HEK293T (cell line): ENCODE results near the gene PAQR9.
"Not testable (repeated sequence)": the region's sequence is repeated elsewhere in the genome, so short reads cannot be mapped to it uniquely, and the experiment has no call there.

Experiments
- CTCF ChIA-PET: fragments of 350-600 bp; formaldehyde crosslinking; extraction: SDS; loops from one replicate; lab custom pipeline; 2021; ENCODE audit warnings: antibody characterized with exemption, inconsistent platforms; lab: Yijun Ruan, JAX
- POLR2A ChIA-PET: fragments of 350-600 bp; formaldehyde crosslinking; extraction: SDS; loops from one replicate; lab custom pipeline; 2020; ENCODE audit warnings: antibody characterized with exemption, inconsistent platforms; lab: Yijun Ruan, JAX
- DNase-seq: peaks from one replicate; pipeline ENCODE4 v3.0.0; 2012; ENCODE audit warnings: mixed read lengths; ENCODE audit errors: extremely low spot score
- ARNT ChIP-seq: fragments of 450-650 bp; IDR thresholded peaks from 2 replicates; pipeline ENCODE4 v1.6.1; 2017; ENCODE audit warnings: mild to moderate bottlenecking
- BHLHE40 ChIP-seq: fragments of 450-650 bp; IDR thresholded peaks from 2 replicates; pipeline ENCODE4 v1.6.1; 2016; ENCODE audit warnings: mild to moderate bottlenecking, moderate library complexity, borderline replicate concordance
- CTBP1 ChIP-seq: fragments of 450-650 bp; IDR thresholded peaks from 2 replicates; pipeline ENCODE4 v1.6.1; 2016; ENCODE audit warnings: borderline replicate concordance
- ELF4 ChIP-seq: fragments of 450-650 bp; IDR thresholded peaks from 2 replicates; pipeline ENCODE4 v1.6.1; 2017; ENCODE audit warnings: antibody characterized with exemption
- FOXA1 ChIP-seq: fragments of 450-650 bp; IDR thresholded peaks from 2 replicates; pipeline ENCODE4 v1.6.1; 2016; ENCODE audit warnings: mild to moderate bottlenecking
- FOXK2 ChIP-seq: fragments of 450-650 bp; IDR thresholded peaks from 2 replicates; pipeline ENCODE4 v1.6.1; 2016; ENCODE audit warnings: mild to moderate bottlenecking
- FOXM1 ChIP-seq: fragments of 450-650 bp; IDR thresholded peaks from 2 replicates; pipeline ENCODE4 v1.6.1; 2017; ENCODE audit warnings: mild to moderate bottlenecking, borderline replicate concordance
- HDGF ChIP-seq: fragments of 450-650 bp; IDR thresholded peaks from 2 replicates; pipeline ENCODE4 v1.6.1; 2017; ENCODE audit warnings: antibody characterized with exemption, borderline replicate concordance
- L3MBTL2 ChIP-seq: fragments of 450-650 bp; conservative IDR thresholded peaks from 2 replicates; pipeline ENCODE4 v1.6.1; 2016; ENCODE audit warnings: mild to moderate bottlenecking
- LEF1 ChIP-seq: fragments of 450-650 bp; IDR thresholded peaks from 2 replicates; pipeline ENCODE4 v1.6.1; 2017; ENCODE audit warnings: mild to moderate bottlenecking, borderline replicate concordance
- NFRKB ChIP-seq: fragments of 450-650 bp; IDR thresholded peaks from 2 replicates; pipeline ENCODE4 v1.6.1; 2016; ENCODE audit warnings: mild to moderate bottlenecking, moderate library complexity
- SP1 ChIP-seq: fragments of 450-650 bp; IDR thresholded peaks from 2 replicates; pipeline ENCODE4 v1.6.1; 2017
- SUZ12 ChIP-seq: fragments of 450-650 bp; IDR thresholded peaks from 2 replicates; pipeline ENCODE4 v1.6.1; 2016; ENCODE audit warnings: mild to moderate bottlenecking
- TARDBP ChIP-seq: fragments of 450-650 bp; IDR thresholded peaks from 2 replicates; pipeline ENCODE4 v1.6.1; 2016
- ZNF384 ChIP-seq: fragments of 450-650 bp; IDR thresholded peaks from 2 replicates; pipeline ENCODE4 v1.6.1; 2016
- TF ChIP-seq, protein P1 (sequence below): fragments of 450-650 bp; IDR thresholded peaks from 2 replicates; pipeline ENCODE4 v1.6.1; 2016

The PAQR9 gene

DNA sequence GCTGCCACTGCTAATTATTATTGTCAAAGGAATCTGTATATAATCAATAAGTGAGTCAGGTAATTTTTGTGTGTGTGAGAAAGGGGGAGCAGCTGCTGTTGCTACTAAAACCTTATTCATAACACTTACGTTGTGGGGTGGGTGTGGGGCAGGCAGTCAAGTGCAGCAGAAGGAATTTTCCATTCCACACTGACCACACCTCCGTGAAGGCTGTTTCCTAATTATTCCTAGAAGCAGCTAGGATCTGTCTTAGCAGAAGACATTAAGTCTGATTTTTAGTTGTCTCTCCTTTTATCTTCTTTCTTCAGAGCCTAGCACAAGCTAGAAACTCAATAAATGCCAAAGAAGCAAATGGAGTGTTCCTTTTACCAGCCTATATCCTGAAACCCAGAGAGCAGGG lies 33.9 kb upstream of the PAQR9 start:
- no peak for DNase-seq
- no peak for TF ChIP-seq NFRKB
- TF ChIP-seq SP1 = no peak
- TF ChIP-seq BHLHE40 = no peak
- no peak for TF ChIP-seq ELF4
- TF ChIP-seq L3MBTL2 = no peak
- TF ChIP-seq HDGF = no peak
- no peak for TF ChIP-seq CTBP1
- no peak for TF ChIP-seq ARNT
- TF ChIP-seq FOXM1 = no peak
- TF ChIP-seq FOXA1 = no peak
- TF ChIP-seq TARDBP = no peak
- TF ChIP-seq SUZ12 = no peak
- TF ChIP-seq, protein P1, sequence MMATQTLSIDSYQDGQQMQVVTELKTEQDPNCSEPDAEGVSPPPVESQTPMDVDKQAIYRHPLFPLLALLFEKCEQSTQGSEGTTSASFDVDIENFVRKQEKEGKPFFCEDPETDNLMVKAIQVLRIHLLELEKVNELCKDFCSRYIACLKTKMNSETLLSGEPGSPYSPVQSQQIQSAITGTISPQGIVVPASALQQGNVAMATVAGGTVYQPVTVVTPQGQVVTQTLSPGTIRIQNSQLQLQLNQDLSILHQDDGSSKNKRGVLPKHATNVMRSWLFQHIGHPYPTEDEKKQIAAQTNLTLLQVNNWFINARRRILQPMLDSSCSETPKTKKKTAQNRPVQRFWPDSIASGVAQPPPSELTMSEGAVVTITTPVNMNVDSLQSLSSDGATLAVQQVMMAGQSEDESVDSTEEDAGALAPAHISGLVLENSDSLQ = no peak
- no peak for TF ChIP-seq ZNF384
- TF ChIP-seq FOXK2 = no peak
- POLR2A ChIA-PET = interaction anchor here (0.6 kb wide), 1 partner anchor 19 kb away, joined by 3 read pairs; no protein-coding TSS in a partner anchor
- CTCF ChIA-PET = interaction anchor here (1.1 to 2.1 kb wide), 3 partner anchors 11 to 372 kb away, joined by 3 to 10 read pairs (median 3); no protein-coding TSS in a partner anchor

DNA sequence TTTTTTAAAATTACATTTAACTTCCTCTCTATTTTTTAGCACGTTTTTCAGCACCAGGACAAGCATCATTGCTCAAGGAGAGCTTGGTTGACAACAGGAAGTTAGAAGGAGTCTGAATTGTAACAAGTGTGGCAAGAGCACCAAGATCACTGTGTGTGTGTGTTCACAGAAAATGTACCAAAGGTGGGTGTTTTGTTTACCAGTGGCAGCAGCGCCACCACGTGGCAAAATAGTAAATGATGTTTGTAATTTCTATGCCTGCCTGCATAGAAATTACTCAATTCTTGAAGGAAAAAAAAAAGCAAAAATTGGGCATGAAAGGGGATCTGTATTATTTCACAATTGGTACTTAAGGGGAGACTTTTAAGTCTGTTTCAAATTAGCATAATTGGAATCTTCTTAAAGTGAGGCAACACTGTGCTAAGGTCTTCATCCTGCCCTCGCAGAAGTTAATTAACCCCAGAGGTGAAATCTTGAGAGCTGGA lies 30.5 kb upstream of the PAQR9 start:
- ChIA-PET POLR2A (no interaction called here), CTCF (interaction anchor here (0.9 to 1.8 kb wide), 2 partner anchors 158 to 165 kb away, joined by 3 to 15 read pairs; no protein-coding TSS in a partner anchor)
- DNase-seq = peak; percentile 72
- TF ChIP-seq ELF4 (no peak), ZNF384 (peak; percentile 69), LEF1 (no peak), FOXK2 (no peak)

DNA sequence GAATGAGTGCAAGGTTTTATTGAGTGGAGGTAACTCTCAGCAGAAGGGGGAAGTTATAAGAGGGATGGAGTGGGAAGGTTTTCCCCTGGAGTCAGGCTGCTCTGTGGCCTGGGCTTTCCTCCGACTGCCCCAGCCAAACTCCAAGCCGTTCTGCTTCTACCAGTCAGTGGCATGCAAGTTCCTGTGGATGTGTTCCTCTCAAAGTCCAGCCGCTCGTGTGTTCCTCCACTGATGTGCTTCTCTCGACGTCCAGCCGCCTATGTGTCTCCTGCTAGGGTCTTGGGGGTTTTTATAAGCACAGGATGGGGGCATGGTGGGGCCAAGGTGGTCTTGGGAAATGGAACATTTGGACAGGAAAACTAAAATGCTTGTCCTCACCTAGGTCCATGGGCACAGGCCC lies 28.8 kb upstream of the PAQR9 start:
- ChIA-PET CTCF (no interaction called here), POLR2A (interaction anchor here (1.1 kb wide), 1 partner anchor 9 kb away, joined by 3 read pairs; the partner anchor contains the start of gene U2SURP)
- TF ChIP-seq, protein P1 = no peak
- TF ChIP-seq FOXA1 (no peak), ZNF384 (no peak), NFRKB (no peak), FOXM1 (no peak), ARNT (no peak), HDGF (no peak), ELF4 (no peak), BHLHE40 (no peak), L3MBTL2 (no peak), TARDBP (no peak), CTBP1 (no peak), LEF1 (no peak), SUZ12 (no peak), FOXK2 (no peak), SP1 (no peak)
- no peak for DNase-seq

DNA sequence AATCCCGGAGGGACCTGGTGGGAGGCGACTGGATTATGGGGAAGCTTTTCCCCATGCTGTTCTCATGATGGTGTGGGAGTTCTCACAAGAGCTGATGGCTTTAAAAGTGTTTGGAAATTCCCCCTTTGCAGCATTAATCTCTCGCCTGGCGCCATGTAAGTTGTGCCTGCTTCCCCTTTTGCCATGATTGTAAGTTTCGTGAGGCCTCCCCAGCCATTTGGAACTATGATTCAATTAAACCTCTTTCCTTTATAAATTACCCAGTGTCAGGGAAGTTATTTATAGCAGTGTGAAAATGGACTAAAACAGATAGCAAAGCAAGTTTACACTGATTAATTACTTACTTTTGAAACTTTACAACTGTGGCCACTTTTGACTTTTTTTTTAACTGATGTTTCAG lies 27.2 kb upstream of the PAQR9 start:
- ChIA-PET CTCF (interaction anchor here (0.8 kb wide), 1 partner anchor 59 kb away, joined by 3 read pairs; no protein-coding TSS in a partner anchor), POLR2A (interaction anchor here (2.7 kb wide), 1 partner anchor 10 kb away, joined by 11 read pairs; the partner anchor contains the start of gene U2SURP)
- no peak for DNase-seq
- TF ChIP-seq HDGF (no peak), BHLHE40 (no peak), SUZ12 (no peak), SP1 (no peak), ZNF384 (no peak), FOXK2 (no peak), ELF4 (no peak), FOXM1 (no peak), NFRKB (no peak), TARDBP (no peak)

DNA sequence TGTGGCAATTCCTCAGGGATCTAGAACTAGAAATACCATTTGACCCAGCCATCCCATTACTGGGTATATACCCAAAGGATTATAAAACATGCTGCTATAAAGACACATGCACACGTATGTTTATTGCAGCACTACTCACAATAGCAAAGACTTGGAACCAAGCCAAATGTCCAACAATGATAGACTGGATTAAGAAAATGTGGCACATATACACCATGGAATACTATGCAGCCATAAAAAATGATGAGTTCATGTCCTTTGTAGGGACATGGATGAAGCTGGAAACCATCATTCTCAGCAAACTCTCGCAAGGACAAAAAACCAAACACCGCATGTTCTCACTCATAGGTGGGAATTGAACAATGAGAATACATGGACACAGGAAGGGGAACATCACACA lies 25.4 kb upstream of the PAQR9 start:
- CTCF ChIA-PET, DNase-seq, POLR2A ChIA-PET: not testable (repeated sequence)

DNA sequence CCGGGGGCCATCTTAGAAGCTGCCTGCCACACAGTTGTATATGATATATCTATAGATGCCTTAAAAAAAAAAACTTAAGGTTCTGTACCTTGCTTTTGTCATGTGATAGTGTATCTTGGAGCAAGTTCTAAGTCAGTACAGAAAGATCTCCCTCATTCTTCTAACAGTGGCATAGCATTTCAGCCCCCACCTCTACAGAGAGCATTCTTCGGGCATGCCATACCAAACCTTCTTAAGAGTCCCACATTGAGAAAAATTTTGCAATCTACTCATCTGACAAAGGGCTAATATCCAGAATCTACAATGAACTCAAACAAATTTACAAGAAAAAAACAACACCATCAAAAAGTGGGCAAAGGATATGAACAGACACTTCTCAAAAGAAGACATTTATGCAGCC lies 24.7 kb upstream of the PAQR9 start:
- POLR2A ChIA-PET, DNase-seq: not testable (repeated sequence)
- CTCF ChIA-PET = interaction anchor here (2.5 kb wide), 1 partner anchor 159 kb away, joined by 10 read pairs; no protein-coding TSS in a partner anchor

DNA sequence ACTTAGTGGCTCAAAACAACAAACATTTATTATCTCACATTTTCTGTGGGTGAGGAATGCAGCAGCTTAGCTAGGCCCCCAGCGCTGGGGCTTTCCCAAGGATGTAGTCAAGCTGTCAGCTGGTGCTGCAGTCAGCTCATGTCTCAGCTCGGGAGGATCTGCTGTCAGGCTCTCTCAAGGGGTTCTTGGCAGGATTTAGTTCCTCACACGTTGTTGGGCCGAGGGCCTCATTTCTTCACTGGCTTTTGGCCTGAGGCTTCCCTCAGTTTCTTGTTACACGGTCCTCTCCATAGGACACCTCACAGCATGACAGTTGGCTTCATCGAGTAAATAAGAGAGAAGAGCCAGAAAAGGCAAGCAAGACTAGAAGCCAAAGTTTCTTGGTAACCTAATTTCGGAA lies 24.2 kb upstream of the PAQR9 start:
- no peak for DNase-seq
- CTCF ChIA-PET = interaction anchor here (0.7 to 2.5 kb wide), 2 partner anchors 10 to 159 kb away, joined by 3 to 10 read pairs; no protein-coding TSS in a partner anchor
- no peak for TF ChIP-seq ARNT
- no peak for TF ChIP-seq SUZ12
- no peak for TF ChIP-seq NFRKB
- no peak for TF ChIP-seq FOXA1
- TF ChIP-seq L3MBTL2 = no peak
- no peak for TF ChIP-seq ELF4
- TF ChIP-seq, protein P1 = no peak
- TF ChIP-seq TARDBP = no peak
- no peak for TF ChIP-seq BHLHE40
- no peak for TF ChIP-seq SP1
- no peak for TF ChIP-seq HDGF
- TF ChIP-seq LEF1 = no peak
- TF ChIP-seq FOXK2 = no peak
- TF ChIP-seq ZNF384 = no peak
- TF ChIP-seq CTBP1 = no peak
- POLR2A ChIA-PET = no interaction called here
